GM21723 (cell line): Measurements from ENCODE around the gene CKMT2.

Experiments
- ATAC-seq: cut with Tn5 transposase; IDR thresholded peaks from one replicate; pipeline ENCODE4 v1.9.1; 2021; ENCODE audit warnings: mild to moderate bottlenecking, moderate library complexity; ENCODE audit not compliant: unreplicated experiment

CKMT2 gene

DNA sequence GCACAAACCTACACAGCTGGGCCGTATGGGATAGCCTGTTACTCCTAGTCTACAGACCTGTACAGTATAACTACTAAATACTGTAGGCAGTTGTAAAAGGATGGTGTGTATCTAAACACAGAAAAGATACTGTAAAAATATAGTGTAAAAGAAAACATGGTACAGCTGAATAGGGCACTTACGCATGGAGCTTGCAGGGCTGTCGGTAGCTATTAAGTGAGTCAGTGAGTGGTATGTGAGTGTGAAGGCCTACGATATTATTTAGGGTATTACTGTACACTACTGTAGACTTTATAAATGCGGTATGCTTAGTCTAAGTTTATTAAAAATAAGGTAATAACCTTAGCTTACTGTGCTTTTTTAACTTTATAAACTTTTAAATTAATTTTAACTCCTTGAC is 69.5 kb downstream of the CKMT2 start:
- no peak for ATAC-seq

- no peak for ATAC-seq
These were observed 70.4 kb downstream of the CKMT2 start for GRCh38 chr5:81303563-81303962.

GRCh38 chr5:81305785-81306184 is 72.7 kb downstream of the CKMT2 start:
- ATAC-seq = no peak

GRCh38 chr5:81308836-81309235 is 75.7 kb downstream of the CKMT2 start:
- ATAC-seq = no peak

GRCh38 chr5:81310402-81311063 is 77.4 kb downstream of the CKMT2 start:
- ATAC-seq = no peak

GRCh38 chr5:81313278-81313677 is 80.2 kb downstream of the CKMT2 start:
- ATAC-seq = no peak

DNA sequence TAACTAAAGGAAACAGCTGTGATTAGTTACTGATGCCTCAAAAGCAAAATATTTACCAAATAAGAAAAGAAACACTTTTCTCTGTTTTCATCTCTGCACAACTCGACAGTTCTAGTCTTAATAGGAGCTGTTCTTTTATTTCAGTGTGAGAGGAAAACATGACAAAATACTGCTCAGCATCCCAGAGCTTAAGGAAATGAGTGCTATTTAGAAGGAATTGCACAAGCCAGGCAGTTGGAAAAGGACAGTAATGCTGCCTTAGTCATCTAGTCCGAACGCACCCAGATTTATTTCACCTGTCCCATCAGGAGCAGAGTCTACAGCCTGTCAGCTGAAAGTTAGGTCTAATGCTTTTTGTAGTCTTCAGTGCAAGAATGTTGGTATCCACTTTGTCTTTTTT is 80.6 kb downstream of the CKMT2 start:
- no peak for ATAC-seq

DNA sequence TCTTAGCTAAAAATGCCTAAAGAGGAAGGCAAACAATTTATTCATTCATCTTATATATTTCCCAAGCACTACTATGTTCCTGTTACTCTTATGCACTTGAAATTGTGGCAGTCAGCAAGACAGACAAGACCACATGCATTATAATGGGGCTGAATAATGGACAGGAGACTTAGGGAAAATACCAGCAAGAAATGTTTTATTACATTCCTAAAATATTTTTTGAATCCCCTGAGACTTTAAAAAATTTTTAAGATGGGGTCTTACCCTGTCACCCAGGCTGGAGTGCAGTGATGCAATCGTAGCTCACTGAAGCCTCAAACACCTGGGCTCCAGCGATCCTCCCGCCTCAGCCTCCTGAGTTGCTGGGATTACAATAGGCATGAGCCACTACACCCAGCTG is 81.5 kb downstream of the CKMT2 start:
- ATAC-seq = no peak

- no peak for ATAC-seq
These were observed 82.2 kb downstream of the CKMT2 start for GRCh38 chr5:81315336-81315735.

DNA sequence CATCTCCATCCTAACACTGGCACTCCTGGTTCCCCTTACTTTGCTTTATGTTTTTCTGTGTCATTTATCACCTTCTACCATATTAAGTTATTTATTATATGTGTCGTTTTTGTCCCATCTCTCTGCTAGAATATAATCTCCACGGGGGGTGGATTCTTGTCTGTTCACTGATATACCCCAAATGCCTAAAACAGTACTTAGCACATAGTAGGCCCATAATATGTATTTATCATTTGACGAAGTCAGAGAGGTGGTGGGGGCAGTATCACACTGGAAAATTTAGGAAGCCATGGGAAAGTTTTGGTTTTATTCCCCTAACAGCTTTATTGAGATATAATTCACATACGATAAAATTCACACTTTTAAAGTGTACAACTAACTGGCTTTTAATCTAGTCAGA is 82.7 kb downstream of the CKMT2 start:
- no peak for ATAC-seq
